Activated effector memory CD4-positive, alpha-beta T cell treated with Interleukin-2 at 50 U/mL for 16 hours (primary cell): Measurements from ENCODE around the gene SMIM41.

Source experiments
- DNase-seq: peaks from one replicate; pipeline ENCODE4 v3.0.0-alpha.2; 2020

Gene SMIM41

GRCh38 chr12:52126050-52126604 is 46.6 kb downstream of the SMIM41 start:
- DNase-seq: no peak

GRCh38 chr12:52126605-52127578 is 47.4 kb downstream of the SMIM41 start:
- no peak for DNase-seq

- DNase-seq: no peak
Measured at GRCh38 chr12:52127683-52128450, 48.4 kb downstream of the SMIM41 start.

- DNase-seq: no peak
Measured at GRCh38 chr12:52130711-52131110, 51.2 kb downstream of the SMIM41 start.

- DNase-seq: no peak
Measured at GRCh38 chr12:52132754-52133161, 53.3 kb downstream of the SMIM41 start.

- no peak for DNase-seq
Measured at GRCh38 chr12:52137746-52138145, 58.2 kb downstream of the SMIM41 start.

GRCh38 chr12:52139147-52139546 is 59.6 kb downstream of the SMIM41 start:
- DNase-seq: no peak

GRCh38 chr12:52139579-52140062 is 60.1 kb downstream of the SMIM41 start:
- no peak for DNase-seq

- DNase-seq: no peak
Measured at GRCh38 chr12:52141306-52141705, 61.8 kb downstream of the SMIM41 start.

- DNase-seq: no peak
Measured at GRCh38 chr12:52141875-52142274, 62.4 kb downstream of the SMIM41 start.

- no peak for DNase-seq
Measured at GRCh38 chr12:52142431-52142830, 62.9 kb downstream of the SMIM41 start.

GRCh38 chr12:52144512-52145227 is 65.2 kb downstream of the SMIM41 start:
- no peak for DNase-seq

- DNase-seq: no peak
Measured at GRCh38 chr12:52145228-52146088, 66.0 kb downstream of the SMIM41 start.

- no peak for DNase-seq
Measured at GRCh38 chr12:52146089-52146821, 66.8 kb downstream of the SMIM41 start.

- DNase-seq: no peak
Measured at GRCh38 chr12:52146822-52147366, 67.4 kb downstream of the SMIM41 start.

GRCh38 chr12:52147367-52147963 is 68.0 kb downstream of the SMIM41 start:
- no peak for DNase-seq

- DNase-seq: no peak
Measured at GRCh38 chr12:52147964-52148463, 68.5 kb downstream of the SMIM41 start.

- no peak for DNase-seq
Measured at GRCh38 chr12:52148464-52149181, 69.1 kb downstream of the SMIM41 start.

GRCh38 chr12:52149182-52149641 is 69.7 kb downstream of the SMIM41 start:
- DNase-seq: no peak
